ENCODE results near the gene PKN3.

DNA sequence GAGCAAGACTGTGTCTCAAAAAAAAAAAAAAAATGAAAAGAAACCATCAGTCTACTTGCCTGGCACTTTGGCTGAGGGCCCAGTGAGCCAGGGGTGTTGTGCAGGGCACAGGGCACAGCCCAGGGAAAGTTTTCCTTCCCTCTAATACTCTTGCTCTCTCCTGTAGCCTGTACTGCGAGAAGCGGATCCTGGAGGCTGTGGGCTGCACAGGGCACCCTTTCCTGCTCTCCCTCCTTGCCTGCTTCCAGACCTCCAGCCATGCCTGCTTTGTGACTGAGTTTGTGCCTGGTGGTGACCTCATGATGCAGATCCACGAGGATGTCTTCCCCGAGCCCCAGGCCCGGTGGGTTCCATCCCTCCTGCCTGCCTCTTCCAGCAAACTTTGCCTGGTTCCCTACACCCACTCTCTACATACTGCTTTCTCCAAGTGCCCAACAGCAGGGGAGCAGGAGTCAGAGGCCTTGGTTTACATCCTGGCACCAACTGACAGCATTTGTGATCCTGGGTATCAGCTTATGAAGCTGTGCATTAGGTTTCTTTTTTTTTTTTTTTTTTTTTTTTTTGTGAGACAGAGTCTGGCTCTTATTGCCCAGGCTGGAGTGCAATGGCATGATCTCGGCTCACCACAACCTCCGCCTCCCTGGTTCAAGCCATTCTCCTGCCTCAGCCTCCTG is 14.4 kb downstream of the PKN3 start:
- TF ChIP-seq GATA3 (IDR thresholded peaks at IDR 0.05; ENCODE audit: low read depth, low read length) (no peak), GATA2 (IDR thresholded peaks at IDR 0.05; ENCODE audit: low read depth, low read length) (no peak)

All from SH-SY5Y (cell line).